Endothelial cell of umbilical vein (primary cell): Measurements from ENCODE around the gene DNAJC22. TPM values are rescaled to one million over a fixed set of nuclear protein-coding genes. Genes with fewer than 3 reads are reported as not detected.

Source experiments
- BruUV-seq: library from RNA; stranded (reverse); fragments of 400-500 nt; replicated peaks from 2 replicates; lab custom pipeline; 2021; lab: Mats Ljungman, UMichigan
- CTCF ChIA-PET: fragments of 300-600, 350-600 bp; sonication (Branson Sonifier 250); formaldehyde crosslinking; loops from one replicate; lab custom pipeline; 2021; ENCODE audit warnings: antibody characterized with exemption, inconsistent platforms; lab: Charles Lee
- POLR2A ChIA-PET: fragments of 300-600, 350-600 bp; sonication (Branson Sonifier 250); formaldehyde crosslinking; loops from one replicate; lab custom pipeline; 2021; ENCODE audit warnings: antibody characterized with exemption, inconsistent platforms; lab: Charles Lee
- DNase-seq: peaks from one replicate; pipeline ENCODE4 v3.0.0-alpha.2; 2011; ENCODE audit warnings: low read depth, low spot score
- FAIRE-seq: peaks from 2 replicates; lab custom pipeline; 2011; peaks lifted over from hg19 to GRCh38; lab: Jason Lieb, UNC
- H2AFZ ChIP-seq: 2 replicates; pipeline ENCODE4 v1.6.0; 2012; ENCODE audit warnings: low read depth, low read length, control low read depth, inconsistent platforms
- H3K27ac ChIP-seq: 2 replicates; pipeline ENCODE4 v1.5.1; 2011; ENCODE audit warnings: low read depth, mild to moderate bottlenecking, control low read depth, low read length, moderate library complexity; ENCODE audit not compliant: insufficient read depth
- H3K27me3 ChIP-seq, 2 experiments: 2 replicates each; pipeline versions ENCODE4 v1.6.0 to v1.6.1; 2011; ENCODE audit warnings: low read length in 2 of 2, mixed read lengths in 1 of 2; ENCODE audit not compliant: control insufficient read depth in 2 of 2, insufficient read depth in 2 of 2
- H3K36me3 ChIP-seq, 2 experiments: 2 replicates in 1 of 2; 3 replicates in 1 of 2; pipeline ENCODE4 v1.5.1; 2011; ENCODE audit warnings: low read length in 2 of 2, mild to moderate bottlenecking in 1 of 2, moderate library complexity in 1 of 2; ENCODE audit not compliant: control insufficient read depth in 2 of 2, insufficient read depth in 2 of 2; ENCODE audit errors: extremely low read depth in 1 of 2
- H3K4me1 ChIP-seq: 3 replicates; pipeline ENCODE4 v1.5.1; 2011; ENCODE audit warnings: mild to moderate bottlenecking, low read length; ENCODE audit not compliant: control insufficient read depth, insufficient read depth; ENCODE audit errors: extremely low read depth
- H3K4me2 ChIP-seq: 2 replicates; pipeline ENCODE4 v1.6.1; 2011; ENCODE audit warnings: low read length, control low read depth, mixed read lengths; ENCODE audit not compliant: insufficient read depth
- H3K4me3 ChIP-seq, 3 experiments: fragments of 200-600 bp in 1 of 3; sonication (generic), shearing (Covaris generic) in 1 of 3; replicated peaks in 1 of 3; 2 replicates each; pipeline ENCODE4 v1.5.1; 2011 to 2016; ENCODE audit warnings: control low read depth in 3 of 3, low read length in 3 of 3, mild to moderate bottlenecking in 2 of 3, inconsistent platforms in 1 of 3, low read depth in 1 of 3, moderate library complexity in 1 of 3; ENCODE audit not compliant: insufficient read depth in 1 of 3
- H3K79me2 ChIP-seq: 2 replicates; pipeline ENCODE4 v1.6.0; 2012; ENCODE audit warnings: low read length, inconsistent platforms; ENCODE audit not compliant: control insufficient read depth, insufficient read depth
- H3K9ac ChIP-seq: replicated peaks from 2 replicates; pipeline ENCODE3; 2011; ENCODE audit warnings: low read length, control low read depth; ENCODE audit not compliant: insufficient read depth; ENCODE audit errors: extremely low read depth
- H3K9me1 ChIP-seq: replicated peaks from 3 replicates; pipeline ENCODE4 v1.6.0; 2011; ENCODE audit warnings: mild to moderate bottlenecking, low read length; ENCODE audit not compliant: control insufficient read depth, insufficient read depth; ENCODE audit errors: extremely low read depth
- H3K9me3 ChIP-seq: replicated peaks from 2 replicates; pipeline ENCODE4 v1.5.1; 2012; ENCODE audit warnings: low read length, inconsistent platforms; ENCODE audit not compliant: control insufficient read depth, insufficient read depth
- H4K20me1 ChIP-seq: replicated peaks from 2 replicates; pipeline ENCODE3; 2011; ENCODE audit warnings: mild to moderate bottlenecking, low read length; ENCODE audit not compliant: control insufficient read depth, insufficient read depth; ENCODE audit errors: extremely low read depth
- EZH2 ChIP-seq: IDR thresholded peaks from 2 replicates; pipeline ENCODE4 v1.6.1; 2012; ENCODE audit warnings: borderline replicate concordance, low read depth, mild to moderate bottlenecking, moderate library complexity, low read length, inconsistent platforms; ENCODE audit not compliant: severe bottlenecking
- GATA2 ChIP-seq: IDR thresholded peaks from 2 replicates; pipeline ENCODE4 v1.7.0; 2011; ENCODE audit warnings: low read depth, mild to moderate bottlenecking, moderate library complexity, mixed read lengths, low read length; ENCODE audit not compliant: insufficient read length, insufficient read depth
- JUN ChIP-seq: IDR thresholded peaks from 2 replicates; pipeline ENCODE4 v1.6.1; 2011; ENCODE audit warnings: borderline replicate concordance, low read depth; ENCODE audit not compliant: insufficient read length, insufficient read depth
- MYC ChIP-seq: IDR thresholded peaks from one replicate; pipeline ENCODE4 v1.6.1; 2011; ENCODE audit warnings: mild to moderate bottlenecking, low read depth, low read length
- POLR2AphosphoS5 ChIP-seq: IDR thresholded peaks from 2 replicates; pipeline ENCODE4 v1.6.1; 2012; ENCODE audit warnings: low read depth, mild to moderate bottlenecking, control low read depth, low read length, moderate library complexity; ENCODE audit not compliant: insufficient read depth
- dilution Hi-C: fragments of 300-500 bp; cut with MboI; formaldehyde crosslinking; loops from one replicate; pipeline ENCODE4 v1.15.0; 2019; ENCODE audit warnings: low sequenced_read_pairs; ENCODE audit not compliant: extremely low pct_ligation_motif_present
- intact Hi-C: fragments of 100-400 bp; cut with micrococcal nuclease; formaldehyde crosslinking; loops from one replicate; pipeline ENCODE4 v1.10.0; 2022
- polyA plus RNA-seq, 4 experiments: library from polyadenylated mRNA; depleted of rRNA in 3 of 4; stranded (reverse) in 3 of 4; unstranded in 1 of 4; fragments of >200 nt; gene quantifications; 2 replicates each; pipeline versions ENCODE4 v1.2.1 to v1.2.3, GENCODE V29; 2011 to 2012; ENCODE audit warnings: missing spikeins in 1 of 4
- total RNA-seq: library from RNA; stranded (reverse); gene quantifications from 2 replicates; pipeline ENCODE4 v1.2.3, GENCODE V29; 2021
- TF ChIP-seq, protein P1 (sequence below): IDR thresholded peaks from 2 replicates; pipeline ENCODE4 v1.6.1; 2011; ENCODE audit not compliant: insufficient read depth, insufficient read length

Gene DNAJC22
- total and polyA plus RNA-seq, 2 donors (not counting 3 experiments of a cell fraction or from before 2014, with no cell fraction given) = 1.3 to 1.4 TPM

DNA sequence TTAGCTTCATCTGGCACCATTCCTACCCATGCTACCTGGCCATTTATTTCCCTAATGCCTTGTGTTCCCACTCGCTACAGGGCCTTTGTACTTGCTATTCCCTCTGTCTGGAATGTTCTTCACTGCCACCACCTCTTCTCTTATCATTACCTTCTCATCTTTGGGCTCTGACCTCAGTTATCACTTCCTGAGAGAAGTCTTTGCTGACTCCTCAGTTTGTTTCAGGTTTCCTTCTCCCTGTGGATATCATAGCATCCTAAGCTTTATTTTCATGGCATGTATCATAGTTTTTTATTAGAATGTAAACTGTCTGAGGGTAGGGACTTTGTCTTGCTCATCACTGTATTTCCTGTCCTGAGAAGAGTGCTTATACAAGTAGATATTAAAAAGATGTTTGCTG, 50.3 kb downstream of the DNAJC22 start:
- FAIRE-seq (no peak), DNase-seq (no peak)
- Histone ChIP-seq H3K27ac (no peak overlapping the region), H3K36me3 (no peaks in the 10 kb centered on the region), H3K4me3 (no peak overlapping the region), H2AFZ (no peak overlapping the region), H3K27me3 (no peaks in the 10 kb centered on the region), H3K9ac (no peak overlapping the region), H3K9me1 (no peaks in the 10 kb centered on the region), H4K20me1 (peaks cover 17% of the 10 kb centered on the region), H3K79me2 (peaks cover 99% of the 10 kb centered on the region), H3K4me1 (peaks cover 10% of the 10 kb centered on the region), H3K9me3 (no peaks in the 10 kb centered on the region), H3K4me2 (no peak overlapping the region)
- intact Hi-C loops = no loop called here
- ChIA-PET POLR2A (interaction anchor here (0.6 to 1.1 kb wide), 2 partner anchors 20 to 53 kb away, joined by 3 to 6 read pairs; no protein-coding TSS in a partner anchor), CTCF (interaction anchor here (0.9 to 1.5 kb wide), 6 partner anchors 20 to 86 kb away, joined by 3 to 7 read pairs (median 4); no protein-coding TSS in a partner anchor)
- BruUV-seq = no TSS peak
- dilution Hi-C loops = no loop called here
- no peak for TF ChIP-seq GATA2
- no peak for TF ChIP-seq JUN
- TF ChIP-seq POLR2AphosphoS5 = no peak
- no peak for TF ChIP-seq EZH2
- TF ChIP-seq, protein P1, sequence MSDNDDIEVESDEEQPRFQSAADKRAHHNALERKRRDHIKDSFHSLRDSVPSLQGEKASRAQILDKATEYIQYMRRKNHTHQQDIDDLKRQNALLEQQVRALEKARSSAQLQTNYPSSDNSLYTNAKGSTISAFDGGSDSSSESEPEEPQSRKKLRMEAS = no peak
- no peak for TF ChIP-seq MYC

- Histone ChIP-seq H3K4me2 (no peak overlapping the region), H3K27ac (no peak overlapping the region), H3K4me3 (no peak overlapping the region), H2AFZ (no peak overlapping the region), H3K36me3 (no peaks in the 10 kb centered on the region), H3K9ac (no peak overlapping the region), H4K20me1 (peaks cover 17% of the 10 kb centered on the region), H3K79me2 (peaks cover 100% of the 10 kb centered on the region), H3K27me3 (no peaks in the 10 kb centered on the region), H3K9me3 (no peaks in the 10 kb centered on the region), H3K4me1 (no peaks in the 10 kb centered on the region), H3K9me1 (no peaks in the 10 kb centered on the region)
- CTCF ChIA-PET = interaction anchor here (0.7 to 1.8 kb wide), 6 partner anchors 11 to 114 kb away, joined by 3 to 6 read pairs (median 4); no protein-coding TSS in a partner anchor
- no TSS peak for BruUV-seq
- TF ChIP-seq EZH2 = no peak
- TF ChIP-seq MYC = no peak
- FAIRE-seq (no peak), DNase-seq (no peak)
- dilution Hi-C loops = no loop called here
- intact Hi-C loops = no loop called here
- POLR2A ChIA-PET = interaction anchor here (1.0 kb wide), 1 partner anchor 9 kb away, joined by 3 read pairs; no protein-coding TSS in a partner anchor
Measured at GRCh38 chr12:49400304-49400703, 53.6 kb downstream of the DNAJC22 start.

Other genes with a start within 250 kb of the DNAJC22 start
- gene LMBR1L, start 236.0 kb upstream of the DNAJC22 start, total RNA-seq = 92.8 and 106 TPM in 2 replicates
- 78.3 and 99.1 TPM in 2 replicates for gene LMBR1L, start 236.0 kb upstream of the DNAJC22 start, polyA plus RNA-seq
- gene TUBA1B, start 215.5 kb upstream of the DNAJC22 start, total RNA-seq = 2,228 and 2,245 TPM in 2 replicates
- 5,362 and 5,535 TPM in 2 replicates for gene TUBA1B, start 215.5 kb upstream of the DNAJC22 start, polyA plus RNA-seq
- 701 and 740 TPM in 2 replicates for gene TUBA1A, start 157.8 kb upstream of the DNAJC22 start, total RNA-seq
- 2,429 and 3,046 TPM in 2 replicates for gene TUBA1A, start 157.8 kb upstream of the DNAJC22 start, polyA plus RNA-seq
- 515 and 523 TPM in 2 replicates for gene TUBA1C, start 81.8 kb upstream of the DNAJC22 start, total RNA-seq
- 2,063 and 2,352 TPM in 2 replicates for gene TUBA1C, start 81.8 kb upstream of the DNAJC22 start, polyA plus RNA-seq
- gene PRPH, start 51.7 kb upstream of the DNAJC22 start, total RNA-seq = not detected in 2 replicates
- not detected in 2 replicates for gene PRPH, start 51.7 kb upstream of the DNAJC22 start, polyA plus RNA-seq
- gene TROAP, start 23.6 kb upstream of the DNAJC22 start, total RNA-seq = 62.4 and 68.6 TPM in 2 replicates
- 27.3 and 31.7 TPM in 2 replicates for gene TROAP, start 23.6 kb upstream of the DNAJC22 start, polyA plus RNA-seq
- gene C1QL4, start 9.7 kb upstream of the DNAJC22 start, total RNA-seq = not detected in 2 replicates
- gene C1QL4, start 9.7 kb upstream of the DNAJC22 start, polyA plus RNA-seq = not detected in 2 replicates
- 58.8 and 66.5 TPM in 2 replicates for gene SPATS2, start 20.6 kb downstream of the DNAJC22 start, total RNA-seq
- 32.6 and 55.8 TPM in 2 replicates for gene SPATS2, start 20.6 kb downstream of the DNAJC22 start, polyA plus RNA-seq
- gene KCNH3, start 192.1 kb downstream of the DNAJC22 start, total RNA-seq = 0.13 and 0.18 TPM in 2 replicates
- gene KCNH3, start 192.1 kb downstream of the DNAJC22 start, polyA plus RNA-seq = 0.13 and 0.14 TPM in 2 replicates
- gene MCRS1, start 221.3 kb downstream of the DNAJC22 start, total RNA-seq = 71.1 and 78.5 TPM in 2 replicates
- gene MCRS1, start 221.3 kb downstream of the DNAJC22 start, polyA plus RNA-seq = 99.3 and 110 TPM in 2 replicates